Measurements from ENCODE around the gene EFL1.

DNA sequence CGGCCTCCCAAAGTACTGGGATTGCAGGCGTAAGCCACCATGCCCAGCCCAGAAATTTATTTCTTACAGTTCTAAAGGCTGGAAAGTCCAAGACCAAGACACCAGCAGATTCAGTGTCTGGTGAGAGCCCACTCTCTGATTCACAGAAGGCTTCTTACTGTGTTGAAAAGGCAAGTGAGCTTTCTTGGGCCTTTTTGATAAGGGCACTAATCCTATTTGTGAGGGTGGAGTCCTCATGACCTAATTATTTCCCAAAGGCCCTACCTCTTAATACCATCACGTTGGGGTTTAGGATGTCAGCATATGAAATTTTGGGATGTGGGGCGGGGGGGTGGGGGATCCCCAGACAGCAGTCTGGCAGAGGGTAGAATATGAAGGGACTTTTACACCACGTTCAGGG lies 169.2 kb downstream of the EFL1 start:
- TF ChIP-seq MAX (CRISPR knock-in tag; IDR thresholded peaks at IDR 0.05) (no peak), NR2F6 (CRISPR knock-in tag; IDR thresholded peaks at IDR 0.05) (no peak), NFXL1 (CRISPR knock-in tag; IDR thresholded peaks at IDR 0.05) (no peak), TARDBP (IDR thresholded peaks at IDR 0.05) (no peak)
- TF ChIP-seq, protein P1, sequence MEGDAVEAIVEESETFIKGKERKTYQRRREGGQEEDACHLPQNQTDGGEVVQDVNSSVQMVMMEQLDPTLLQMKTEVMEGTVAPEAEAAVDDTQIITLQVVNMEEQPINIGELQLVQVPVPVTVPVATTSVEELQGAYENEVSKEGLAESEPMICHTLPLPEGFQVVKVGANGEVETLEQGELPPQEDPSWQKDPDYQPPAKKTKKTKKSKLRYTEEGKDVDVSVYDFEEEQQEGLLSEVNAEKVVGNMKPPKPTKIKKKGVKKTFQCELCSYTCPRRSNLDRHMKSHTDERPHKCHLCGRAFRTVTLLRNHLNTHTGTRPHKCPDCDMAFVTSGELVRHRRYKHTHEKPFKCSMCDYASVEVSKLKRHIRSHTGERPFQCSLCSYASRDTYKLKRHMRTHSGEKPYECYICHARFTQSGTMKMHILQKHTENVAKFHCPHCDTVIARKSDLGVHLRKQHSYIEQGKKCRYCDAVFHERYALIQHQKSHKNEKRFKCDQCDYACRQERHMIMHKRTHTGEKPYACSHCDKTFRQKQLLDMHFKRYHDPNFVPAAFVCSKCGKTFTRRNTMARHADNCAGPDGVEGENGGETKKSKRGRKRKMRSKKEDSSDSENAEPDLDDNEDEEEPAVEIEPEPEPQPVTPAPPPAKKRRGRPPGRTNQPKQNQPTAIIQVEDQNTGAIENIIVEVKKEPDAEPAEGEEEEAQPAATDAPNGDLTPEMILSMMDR (IDR thresholded peaks at IDR 0.05 in 2 of 3, conservative IDR thresholded peaks at IDR 0.05 in 1 of 3; ENCODE audit: insufficient read depth in 2 of 3, low read depth in 1 of 3, low read length in 3 of 3) = no peak
- TF ChIP-seq, protein P2, sequence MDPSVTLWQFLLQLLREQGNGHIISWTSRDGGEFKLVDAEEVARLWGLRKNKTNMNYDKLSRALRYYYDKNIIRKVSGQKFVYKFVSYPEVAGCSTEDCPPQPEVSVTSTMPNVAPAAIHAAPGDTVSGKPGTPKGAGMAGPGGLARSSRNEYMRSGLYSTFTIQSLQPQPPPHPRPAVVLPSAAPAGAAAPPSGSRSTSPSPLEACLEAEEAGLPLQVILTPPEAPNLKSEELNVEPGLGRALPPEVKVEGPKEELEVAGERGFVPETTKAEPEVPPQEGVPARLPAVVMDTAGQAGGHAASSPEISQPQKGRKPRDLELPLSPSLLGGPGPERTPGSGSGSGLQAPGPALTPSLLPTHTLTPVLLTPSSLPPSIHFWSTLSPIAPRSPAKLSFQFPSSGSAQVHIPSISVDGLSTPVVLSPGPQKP (CRISPR knock-in tag; IDR thresholded peaks at IDR 0.05) = no peak
- TF ChIP-seq, protein P3, sequence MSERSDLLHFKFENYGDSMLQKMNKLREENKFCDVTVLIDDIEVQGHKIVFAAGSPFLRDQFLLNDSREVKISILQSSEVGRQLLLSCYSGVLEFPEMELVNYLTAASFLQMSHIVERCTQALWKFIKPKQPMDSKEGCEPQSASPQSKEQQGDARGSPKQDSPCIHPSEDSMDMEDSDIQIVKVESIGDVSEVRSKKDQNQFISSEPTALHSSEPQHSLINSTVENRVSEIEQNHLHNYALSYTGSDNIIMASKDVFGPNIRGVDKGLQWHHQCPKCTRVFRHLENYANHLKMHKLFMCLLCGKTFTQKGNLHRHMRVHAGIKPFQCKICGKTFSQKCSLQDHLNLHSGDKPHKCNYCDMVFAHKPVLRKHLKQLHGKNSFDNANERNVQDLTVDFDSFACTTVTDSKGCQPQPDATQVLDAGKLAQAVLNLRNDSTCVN (CRISPR knock-in tag; IDR thresholded peaks at IDR 0.05) = no peak
- TF ChIP-seq, protein P4, sequence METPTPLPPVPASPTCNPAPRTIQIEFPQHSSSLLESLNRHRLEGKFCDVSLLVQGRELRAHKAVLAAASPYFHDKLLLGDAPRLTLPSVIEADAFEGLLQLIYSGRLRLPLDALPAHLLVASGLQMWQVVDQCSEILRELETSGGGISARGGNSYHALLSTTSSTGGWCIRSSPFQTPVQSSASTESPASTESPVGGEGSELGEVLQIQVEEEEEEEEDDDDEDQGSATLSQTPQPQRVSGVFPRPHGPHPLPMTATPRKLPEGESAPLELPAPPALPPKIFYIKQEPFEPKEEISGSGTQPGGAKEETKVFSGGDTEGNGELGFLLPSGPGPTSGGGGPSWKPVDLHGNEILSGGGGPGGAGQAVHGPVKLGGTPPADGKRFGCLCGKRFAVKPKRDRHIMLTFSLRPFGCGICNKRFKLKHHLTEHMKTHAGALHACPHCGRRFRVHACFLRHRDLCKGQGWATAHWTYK (CRISPR knock-in tag; IDR thresholded peaks at IDR 0.05) = no peak

Measured in K562 (cell line).